HepG2 (cell line): Measurements from ENCODE around the gene EIF3L. TPM values are rescaled to one million over a fixed set of nuclear protein-coding genes. Genes with fewer than 3 reads are reported as not detected.

Experiments used
- AKAP8 ChIP-seq: sonication (generic); formaldehyde crosslinking; IDR thresholded peaks from 2 replicates; pipeline ENCODE4 v1.5.1; 2020; ENCODE audit warnings: mild to moderate bottlenecking, missing genetic modification reagents
- ATF6 ChIP-seq: sonication (generic); formaldehyde crosslinking; conservative IDR thresholded peaks from 2 replicates; pipeline ENCODE4 v1.4.0; 2020; ENCODE audit warnings: missing genetic modification reagents
- E2F1 ChIP-seq: sonication (generic); formaldehyde crosslinking; IDR thresholded peaks from 2 replicates; pipeline ENCODE4 v1.5.0; 2020; ENCODE audit warnings: missing genetic modification reagents
- KLF15 ChIP-seq: sonication (generic); formaldehyde crosslinking; IDR thresholded peaks from 2 replicates; pipeline ENCODE4 v1.8.1; 2023; ENCODE audit warnings: borderline replicate concordance, mild to moderate bottlenecking, inconsistent platforms, missing genetic modification reagents, mixed read lengths
- NCOR1 ChIP-seq: fragments of 200-600 bp; sonication (generic); IDR thresholded peaks from 2 replicates; pipeline ENCODE4 v1.7.0; 2017; ENCODE audit warnings: antibody characterized with exemption, low read length, borderline replicate concordance
- NFIC ChIP-seq: IDR thresholded peaks from 2 replicates; pipeline ENCODE4 v1.6.1; 2012; ENCODE audit warnings: mild to moderate bottlenecking, low read length, inconsistent platforms
- NR1H2 ChIP-seq: sonication (generic); formaldehyde crosslinking; IDR thresholded peaks from 2 replicates; pipeline ENCODE4 v1.8.1; 2022; ENCODE audit warnings: low read depth, missing genetic modification reagents, borderline replicate concordance
- PRDM10 ChIP-seq: sonication (generic); formaldehyde crosslinking; IDR thresholded peaks from 2 replicates; pipeline ENCODE4 v1.4.0; 2020; ENCODE audit warnings: low read depth, missing genetic modification reagents
- ZNF136 ChIP-seq: sonication (generic); formaldehyde crosslinking; IDR thresholded peaks from 2 replicates; pipeline ENCODE4 v1.8.1; 2022; ENCODE audit warnings: low read depth, mild to moderate bottlenecking, moderate library complexity, missing genetic modification reagents
- ZNF180 ChIP-seq: sonication (generic); formaldehyde crosslinking; IDR thresholded peaks from 2 replicates; pipeline ENCODE4 v1.4.0; 2020; ENCODE audit warnings: low read depth, missing genetic modification reagents, borderline replicate concordance
- ZNF274 ChIP-seq: sonication (generic); formaldehyde crosslinking; IDR thresholded peaks from 2 replicates; pipeline ENCODE4 v1.5.1; 2020; ENCODE audit warnings: mild to moderate bottlenecking, missing genetic modification reagents
- ZNF407 ChIP-seq: sonication (generic); formaldehyde crosslinking; IDR thresholded peaks from one replicate; pipeline ENCODE4 v1.5.1; 2020; ENCODE audit warnings: mild to moderate bottlenecking, missing genetic modification reagents; ENCODE audit errors: not compliant biosample characterization
- ZNF432 ChIP-seq: sonication (generic); formaldehyde crosslinking; IDR thresholded peaks from 2 replicates; pipeline ENCODE4 v1.5.0; 2020; ENCODE audit warnings: missing genetic modification reagents, mild to moderate bottlenecking, borderline replicate concordance
- polyA plus RNA-seq, 8 experiments: library from polyadenylated mRNA; depleted of rRNA in 3 of 8; stranded (reverse) in 7 of 8; unstranded in 1 of 8; fragments of >200 nt; fragmentation: Illumina TruSeq in 4 of 8; extraction: Trizol in 4 of 8; gene quantifications; 2 replicates each; pipeline versions ENCODE4 v1.2.1 to v1.2.3, GENCODE V29; 2011 to 2016; ENCODE audit warnings: low read depth in 4 of 8, missing spikeins in 1 of 8, mixed read lengths in 1 of 8; ENCODE audit not compliant: insufficient read depth in 1 of 8
- total RNA-seq, 5 experiments: library from RNA; depleted of rRNA; stranded (reverse); fragments of >200 nt; fragmentation: Illumina TruSeq; extraction: Trizol; gene quantifications; 2 replicates each; pipeline ENCODE4 v1.2.3, GENCODE V29; 2016; ENCODE audit warnings: low read depth in 1 of 5

Gene EIF3L
- total and polyA plus RNA-seq, 2 of the 13 experiments (the other 11 are each of a cell fraction or from before 2014, with no cell fraction given), result 514 to 793 TPM

GRCh38 chr22:37817705-37818408 lies 31.4 kb upstream of the EIF3L start (continued):
- TF ChIP-seq ZNF407 (CRISPR knock-in tag) (no peak), NFIC (no peak), NCOR1 (no peak), ATF6 (CRISPR knock-in tag) (no peak), NR1H2 (no peak), ZNF432 (CRISPR knock-in tag) (no peak), PRDM10 (no peak; the same call in 1 of the 2 replicates), ZNF136 (CRISPR knock-in tag) (no peak), ZNF180 (CRISPR knock-in tag) (no peak), KLF15 (CRISPR knock-in tag) (0 out of 2 replicates have a peak, but pooled peaks have one; percentile 66), AKAP8 (peak; percentile 87), E2F1 (CRISPR knock-in tag) (no peak), ZNF274 (CRISPR knock-in tag) (peak; percentile 79; the same call in 1 of the 2 replicates)
